Panc1 (cell line): ENCODE data around the gene SFI1. TPM values are rescaled to one million over a fixed set of nuclear protein-coding genes. Genes with fewer than 3 reads are reported as not detected.

Experiments
- ATAC-seq: fragments of 200-7000 bp; cut with Tn5 transposase; 2 replicates; pipeline ENCODE4 v1.9.1; 2020; ENCODE audit warnings: mild to moderate bottlenecking, moderate library complexity
- BruUV-seq: library from RNA; stranded (reverse); fragments of 400-500 nt; replicated peaks from 2 replicates; lab custom pipeline; 2021; lab: Mats Ljungman, UMichigan
- CTCF ChIA-PET: fragments of 300-600 bp; sonication (Branson Sonifier 250); formaldehyde crosslinking; loops from one replicate; lab custom pipeline; 2022; ENCODE audit warnings: antibody characterized with exemption; lab: Charles Lee
- POLR2A ChIA-PET: fragments of 300-600 bp; sonication (Branson Sonifier 250); formaldehyde crosslinking; loops from one replicate; lab custom pipeline; 2022; ENCODE audit warnings: antibody characterized with exemption; lab: Charles Lee
- DNase-seq: peaks from one replicate; pipeline ENCODE4 v3.0.0-alpha.2; 2010; ENCODE audit warnings: low read depth, low spot score
- H3K27ac ChIP-seq: 2 replicates; pipeline ENCODE4 v1.5.1; 2011; ENCODE audit warnings: mild to moderate bottlenecking, low read length, inconsistent platforms
- H3K27me3 ChIP-seq: fragments of 200-500 bp; sonication (Bioruptor generic); 2 replicates; pipeline ENCODE4 v1.6.0; 2014; ENCODE audit warnings: low read length, inconsistent platforms; ENCODE audit not compliant: control insufficient read depth, insufficient read depth
- H3K36me3 ChIP-seq: fragments of 200-500 bp; sonication (Bioruptor generic); 2 replicates; pipeline ENCODE4 v1.5.1; 2014; ENCODE audit warnings: inconsistent platforms, mild to moderate bottlenecking, low read length, moderate library complexity; ENCODE audit not compliant: control insufficient read depth, insufficient read depth
- H3K4me1 ChIP-seq: 2 replicates; pipeline ENCODE4 v1.5.1; 2011; ENCODE audit warnings: inconsistent platforms, mild to moderate bottlenecking, low read length, moderate library complexity; ENCODE audit not compliant: control insufficient read depth, insufficient read depth
- H3K4me3 ChIP-seq, 2 experiments: 2 replicates each; pipeline ENCODE4 v1.5.1; 2011 to 2012; ENCODE audit warnings: low read depth in 2 of 2, low read length in 2 of 2, mild to moderate bottlenecking in 2 of 2, inconsistent platforms in 1 of 2, moderate library complexity in 1 of 2
- H3K9me3 ChIP-seq: fragments of 200-500 bp; sonication (Bioruptor generic); 2 replicates; pipeline ENCODE4 v1.5.1; 2014; ENCODE audit warnings: low read depth, mild to moderate bottlenecking, inconsistent platforms, low read length, moderate library complexity; ENCODE audit not compliant: control insufficient read depth, insufficient read depth
- CTCF ChIP-seq: fragments of 450-650 bp; IDR thresholded peaks from 2 replicates; pipeline ENCODE4 v1.5.1; 2017; ENCODE audit warnings: mild to moderate bottlenecking
- POLR2AphosphoS5 ChIP-seq: IDR thresholded peaks from 2 replicates; pipeline ENCODE4 v1.6.1; 2012; ENCODE audit warnings: mild to moderate bottlenecking, low read depth, low read length, moderate library complexity
- REST ChIP-seq, 2 experiments: IDR thresholded peaks; 2 replicates each; pipeline ENCODE4 v1.6.1; 2011 to 2012; ENCODE audit warnings: low read depth in 2 of 2, control low read depth in 1 of 2, low read length in 1 of 2, mild to moderate bottlenecking in 1 of 2, moderate library complexity in 1 of 2; ENCODE audit not compliant: insufficient read depth in 1 of 2
- SIN3A ChIP-seq: IDR thresholded peaks from 2 replicates; pipeline ENCODE4 v1.6.1; 2012; ENCODE audit warnings: low read depth, mild to moderate bottlenecking, low read length, moderate library complexity, borderline replicate concordance; ENCODE audit not compliant: insufficient read depth
- TCF7L2 ChIP-seq: IDR thresholded peaks from 2 replicates; pipeline ENCODE4 v1.6.1; 2011; ENCODE audit warnings: mild to moderate bottlenecking, low read depth, low read length, inconsistent platforms
- in situ Hi-C: cut with HindIII; loops from 2 replicates; pipeline ENCODE4 v1.10.0; 2016; ENCODE audit warnings: low sequenced_read_pairs, low pct_unique_long_range_greater_than_20kb
- intact Hi-C: fragments of 100-400 bp; cut with micrococcal nuclease; formaldehyde crosslinking; loops from one replicate; pipeline ENCODE4 v1.10.0; 2022; ENCODE audit not compliant: unreplicated experiment
- total RNA-seq: library from RNA; stranded (reverse); gene quantifications from one replicate; pipeline ENCODE4 v1.2.1, GENCODE V29; 2021; ENCODE audit not compliant: unreplicated experiment

SFI1 gene
- total RNA-seq, 1 experiment from 2014 or later = 29.9 TPM

GRCh38 chr22:31610611-31611010 lies 114.3 kb downstream of the SFI1 start:
- H3K36me3 ChIP-seq = no peaks in the 10 kb centered on the region
- in situ Hi-C loops = no loop called here
- H3K27ac ChIP-seq = no peak overlapping the region
- no peak for DNase-seq
- intact Hi-C loops = no loop called here
- no peaks in the 10 kb centered on the region for H3K27me3 ChIP-seq
- ChIA-PET CTCF (no interaction called here), POLR2A (no interaction called here)
- H3K4me3 ChIP-seq = no peak overlapping the region
- ATAC-seq = no peak
- TF ChIP-seq POLR2AphosphoS5 = no peak
- TF ChIP-seq TCF7L2 = no peak
- no peak for TF ChIP-seq SIN3A
- TF ChIP-seq CTCF = no peak
- TF ChIP-seq REST (IDR thresholded peaks at IDR 0.05; ENCODE audit: insufficient read depth in 1 of 2, low read depth in 2 of 2, low read length in 1 of 2) = no peak
- no peaks in the 10 kb centered on the region for H3K9me3 ChIP-seq
- BruUV-seq = no TSS peak
- no peaks in the 10 kb centered on the region for H3K4me1 ChIP-seq

DNA sequence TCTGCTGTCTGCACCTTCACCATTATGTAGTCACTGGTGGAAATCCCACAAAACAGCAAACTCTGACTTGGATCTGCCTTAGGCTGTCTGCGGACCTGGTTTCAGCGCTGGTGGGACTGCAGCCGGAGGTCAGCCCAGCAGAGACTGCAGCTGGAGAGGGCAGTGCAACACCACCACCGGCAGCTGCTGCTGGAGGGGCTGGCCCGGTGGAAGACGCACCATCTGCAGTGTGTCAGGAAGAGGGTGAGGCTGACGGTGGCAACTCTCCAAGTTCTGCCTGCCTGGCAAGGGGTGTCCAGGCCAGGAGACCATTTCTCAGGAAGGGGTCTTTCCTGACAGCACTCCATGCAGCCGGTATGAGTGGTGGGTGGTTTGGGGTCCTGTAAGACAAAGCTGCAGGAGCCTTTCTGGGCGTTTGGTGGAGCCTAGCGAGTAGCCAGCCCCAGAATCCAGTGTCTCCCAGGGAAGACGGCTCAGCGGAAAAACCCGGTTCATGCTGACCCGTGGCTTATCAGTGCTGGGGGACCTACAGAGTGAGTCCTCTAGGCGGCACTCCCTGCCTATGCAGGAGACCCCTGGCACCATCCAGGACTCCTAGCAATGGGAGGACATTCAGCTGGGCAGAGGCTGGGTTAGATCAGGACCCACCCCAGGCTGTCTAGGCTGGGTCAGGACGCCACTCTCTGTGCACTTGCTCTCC lies 114.9 kb downstream of the SFI1 start:
- Histone ChIP-seq H3K36me3 (no peaks in the 10 kb centered on the region), H3K27ac (no peak overlapping the region), H3K9me3 (no peaks in the 10 kb centered on the region), H3K4me1 (no peaks in the 10 kb centered on the region), H3K27me3 (no peaks in the 10 kb centered on the region), H3K4me3 (no peak overlapping the region)
- in situ Hi-C loops = no loop called here
- POLR2A ChIA-PET = no interaction called here
- no peak for DNase-seq
- CTCF ChIA-PET = no interaction called here
- intact Hi-C loops = no loop called here
- ATAC-seq = no peak
- no peak for TF ChIP-seq REST (IDR thresholded peaks at IDR 0.05; ENCODE audit: insufficient read depth in 1 of 2, low read depth in 2 of 2, low read length in 1 of 2)
- TF ChIP-seq POLR2AphosphoS5 = no peak
- TF ChIP-seq SIN3A = no peak
- TF ChIP-seq TCF7L2 = no peak
- no peak for TF ChIP-seq CTCF
- BruUV-seq = no TSS peak
